Trophoblast cell (in vitro differentiated cells and primary cell): ENCODE data around the gene ATP5PF.

Source experiments
- DNase-seq, 2 donors: peaks; one replicate each; pipeline ENCODE4 v3.0.0-alpha.2; 2016
- H2AFZ ChIP-seq: 2 replicates; pipeline ENCODE4 v1.6.1; 2013; ENCODE audit warnings: low read length, moderate library complexity, mild to moderate bottlenecking; ENCODE audit not compliant: insufficient read depth, poor library complexity
- H2AK5ac ChIP-seq: 2 replicates; pipeline ENCODE4 v1.6.1; 2013; ENCODE audit warnings: mild to moderate bottlenecking, low read length
- H2BK120ac ChIP-seq: 2 replicates; pipeline ENCODE4 v1.6.1; 2013; ENCODE audit warnings: low read length, mild to moderate bottlenecking, moderate library complexity; ENCODE audit not compliant: insufficient read depth, poor library complexity
- H2BK12ac ChIP-seq: 2 replicates; pipeline ENCODE4 v1.6.1; 2013; ENCODE audit warnings: mild to moderate bottlenecking, low read length, moderate library complexity
- H2BK5ac ChIP-seq: 2 replicates; pipeline ENCODE4 v1.6.1; 2013; ENCODE audit warnings: low read length, low read depth, moderate library complexity, mild to moderate bottlenecking; ENCODE audit not compliant: poor library complexity
- H3K14ac ChIP-seq: 2 replicates; pipeline ENCODE4 v1.6.1; 2013; ENCODE audit warnings: mild to moderate bottlenecking, low read length
- H3K18ac ChIP-seq: 2 replicates; pipeline ENCODE4 v1.6.1; 2013; ENCODE audit warnings: mild to moderate bottlenecking, low read length
- H3K23ac ChIP-seq: 2 replicates; pipeline ENCODE4 v1.6.1; 2013; ENCODE audit warnings: low read length
- H3K27ac ChIP-seq: 2 replicates; pipeline ENCODE4 v1.5.1; 2013; ENCODE audit warnings: low read depth, mild to moderate bottlenecking, inconsistent platforms, low read length, moderate library complexity
- H3K27me3 ChIP-seq: 2 replicates; pipeline ENCODE4 v1.6.1; 2013; ENCODE audit warnings: inconsistent platforms, mild to moderate bottlenecking, low read length, moderate library complexity; ENCODE audit not compliant: insufficient read depth
- H3K36me3 ChIP-seq, 2 experiments: 1 replicate in 1 of 2; 2 replicates in 1 of 2; pipeline ENCODE4 v1.6.1; 2013; ENCODE audit warnings: low read length in 2 of 2, mild to moderate bottlenecking in 2 of 2, moderate library complexity in 1 of 2; ENCODE audit not compliant: insufficient read depth in 2 of 2, control insufficient read depth in 1 of 2
- H3K4ac ChIP-seq: 2 replicates; pipeline ENCODE4 v1.6.1; 2013; ENCODE audit warnings: low read depth, mild to moderate bottlenecking, low read length, moderate library complexity
- H3K4me1 ChIP-seq, 2 experiments: 1 replicate in 1 of 2; 2 replicates in 1 of 2; pipeline ENCODE4 v1.6.1; 2013; ENCODE audit warnings: low read length in 2 of 2, mild to moderate bottlenecking in 2 of 2, moderate library complexity in 1 of 2; ENCODE audit not compliant: insufficient read depth in 2 of 2, control insufficient read depth in 1 of 2
- H3K4me2 ChIP-seq: 2 replicates; pipeline ENCODE4 v1.6.1; 2013; ENCODE audit warnings: inconsistent platforms, mild to moderate bottlenecking, low read length, moderate library complexity
- H3K4me3 ChIP-seq: 2 replicates; pipeline ENCODE4 v1.5.1; 2013; ENCODE audit warnings: mild to moderate bottlenecking, low read depth, low read length, inconsistent platforms
- H3K79me1 ChIP-seq: one replicate; pipeline ENCODE4 v1.6.1; 2013; ENCODE audit warnings: low read length
- H3K79me2 ChIP-seq: 2 replicates; pipeline ENCODE4 v1.6.1; 2013; ENCODE audit warnings: low read length, mild to moderate bottlenecking; ENCODE audit not compliant: control insufficient read depth, insufficient read depth, poor library complexity
- H3K9ac ChIP-seq: 2 replicates; pipeline ENCODE4 v1.6.1; 2013; ENCODE audit warnings: mild to moderate bottlenecking, low read length
- H3K9me3 ChIP-seq: 2 replicates; pipeline ENCODE4 v1.6.1; 2013; ENCODE audit warnings: low read depth, mild to moderate bottlenecking, control low read depth, inconsistent platforms, low read length; ENCODE audit not compliant: insufficient read depth
- H4K12ac ChIP-seq: 2 replicates; pipeline ENCODE4 v1.6.1; 2013; ENCODE audit warnings: low read depth, mild to moderate bottlenecking, low read length, moderate library complexity
- H4K8ac ChIP-seq: 2 replicates; pipeline ENCODE4 v1.6.1; 2013; ENCODE audit warnings: low read depth, mild to moderate bottlenecking, low read length, moderate library complexity
- H4K91ac ChIP-seq: one replicate; pipeline ENCODE4 v1.6.1; 2013; ENCODE audit warnings: low read depth, mild to moderate bottlenecking, low read length, moderate library complexity
- WGBS: extraction: QIAGEN DNeasy Blood & Tissue Kit; methylation state at CpG from one replicate; pipeline ENCODE4 v1.1.7; 2013; ENCODE audit warnings: missing lambda C conversion rate; ENCODE audit not compliant: insufficient read length, insufficient coverage; ENCODE audit errors: extremely low coverage; 5-methylcytosine and 5-hydroxymethylcytosine counted together

Gene ATP5PF

DNA sequence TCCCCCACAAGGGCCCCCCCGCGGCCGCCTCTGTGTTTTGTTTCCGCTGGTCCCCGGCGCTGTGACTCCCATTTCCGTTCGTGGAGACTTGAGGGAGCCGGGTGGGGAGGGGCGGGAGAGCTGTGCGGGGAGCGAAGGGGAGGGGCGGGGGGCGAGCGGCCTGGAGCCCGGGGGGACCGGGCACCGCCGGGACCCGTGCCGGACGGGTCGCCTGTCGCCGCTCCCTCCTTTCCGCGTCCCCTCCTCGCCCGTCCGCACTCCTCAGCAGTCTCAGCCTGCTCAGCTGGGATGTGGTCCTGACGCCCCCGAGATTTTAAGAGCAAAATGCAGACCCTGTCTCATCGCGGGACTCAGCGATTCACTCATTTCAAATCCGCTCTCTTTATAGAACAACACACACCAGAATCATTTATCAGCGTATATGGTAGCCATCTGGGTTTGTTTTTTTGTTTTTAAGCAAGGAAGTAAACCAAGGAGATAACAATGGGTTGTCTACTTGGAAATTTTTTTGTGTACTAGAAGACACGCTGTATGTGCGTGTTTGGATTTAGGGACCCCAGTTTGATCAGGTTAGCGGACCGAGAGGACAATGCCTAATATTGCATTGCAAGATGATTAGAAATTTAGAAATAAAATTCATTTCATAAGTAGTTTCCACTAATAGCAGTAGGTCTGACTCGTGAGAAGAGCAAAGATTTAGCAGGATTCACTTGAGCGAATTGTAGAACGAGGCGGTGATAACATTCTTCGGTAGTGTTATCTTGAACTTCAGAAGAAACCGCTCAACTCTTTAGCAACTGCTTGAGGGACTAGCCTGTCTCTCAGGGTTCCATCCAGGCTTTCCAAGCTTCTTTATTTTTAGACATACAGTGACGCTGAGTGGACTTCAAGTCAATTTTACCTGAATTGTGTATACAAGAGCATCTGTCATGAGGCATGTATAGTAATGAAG is 1.2 kb upstream of the ATP5PF start:
- H3K27me3 ChIP-seq = no peaks in the 10 kb centered on the region
- peak overlapping the region; percentile 97 for H2AFZ ChIP-seq
- no peak overlapping the region for H3K23ac ChIP-seq
- peak overlapping the region; percentile 96 for H3K4me3 ChIP-seq
- peak overlapping the region; percentile 97 for H4K12ac ChIP-seq
- peaks cover 11% of the 10 kb centered on the region for H3K79me1 ChIP-seq
- no CpG with 5 or more reads among the region's 48 CpGs for WGBS
- H3K9ac ChIP-seq = peak overlapping the region; percentile 89
- peak overlapping the region; percentile 97 for H2BK120ac ChIP-seq
- H3K18ac ChIP-seq = peak overlapping the region; percentile 99
- peaks cover 15% of the 10 kb centered on the region for H3K79me2 ChIP-seq
- peaks cover 0 to 1% of the 10 kb centered on the region in 2 experiments for H3K36me3 ChIP-seq
- H4K91ac ChIP-seq = peak overlapping the region; percentile 100
- H2AK5ac ChIP-seq = no peak overlapping the region
- peak overlapping the region; percentile 98 for H2BK5ac ChIP-seq
- peak overlapping the region; percentile 3 for H3K4ac ChIP-seq
- H2BK12ac ChIP-seq = no peak overlapping the region
- H4K8ac ChIP-seq = peak overlapping the region; percentile 100
- no peaks in the 10 kb centered on the region for H3K4me1 ChIP-seq
- peak; percentile 33 to 79 for DNase-seq
- H3K27ac ChIP-seq = peak overlapping the region; percentile 94
- H3K4me2 ChIP-seq = peak overlapping the region; percentile 78
- peak overlapping the region; percentile 100 for H3K14ac ChIP-seq
- H3K9me3 ChIP-seq = no peaks in the 10 kb centered on the region

DNA sequence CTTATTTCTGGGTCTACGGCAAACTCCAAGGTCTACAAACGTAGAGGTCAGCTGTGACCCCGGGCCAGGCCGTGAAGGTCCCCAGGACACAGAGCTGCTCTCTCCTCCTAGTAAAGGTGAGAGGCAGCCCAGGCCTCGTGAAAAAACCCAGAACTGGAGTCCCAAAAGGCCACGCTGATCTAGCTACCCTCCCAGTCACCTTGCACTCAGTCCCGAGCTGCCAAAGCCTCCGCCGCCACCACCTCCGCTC is 125 bp downstream of the ATP5PF start:
- peak overlapping the region; percentile 19 for H2AFZ ChIP-seq
- H3K4ac ChIP-seq = peak overlapping the region; percentile 42
- H3K79me1 ChIP-seq = peaks cover 11% of the 10 kb centered on the region
- peaks cover 15% of the 10 kb centered on the region for H3K79me2 ChIP-seq
- no peaks in the 10 kb centered on the region for H3K4me1 ChIP-seq
- H2BK5ac ChIP-seq = peak overlapping the region; percentile 7
- peak overlapping the region; percentile 97 for H3K9ac ChIP-seq
- H2BK12ac ChIP-seq = no peak overlapping the region
- no peak overlapping the region for H3K23ac ChIP-seq
- H3K27me3 ChIP-seq = no peaks in the 10 kb centered on the region
- H4K8ac ChIP-seq = peak overlapping the region; percentile 84
- H3K9me3 ChIP-seq = no peaks in the 10 kb centered on the region
- H2AK5ac ChIP-seq = no peak overlapping the region
- H3K14ac ChIP-seq = peak overlapping the region; percentile 72
- peak overlapping the region; percentile 69 for H4K12ac ChIP-seq
- H3K4me3 ChIP-seq = peak overlapping the region; percentile 96
- H3K36me3 ChIP-seq = peaks cover 3% of the 10 kb centered on the region in 2 experiments
- H3K27ac ChIP-seq = peak overlapping the region; percentile 94
- peak overlapping the region; percentile 57 for H4K91ac ChIP-seq
- H3K4me2 ChIP-seq = peak overlapping the region; percentile 93
- H2BK120ac ChIP-seq = peak overlapping the region; percentile 37
- peak overlapping the region; percentile 76 for H3K18ac ChIP-seq
- no CpG with 5 or more reads among the region's 10 CpGs for WGBS
- no peak for DNase-seq

GRCh38 chr21:25733859-25734653 is 648 bp downstream of the ATP5PF start:
- no peak overlapping the region for H3K23ac ChIP-seq
- H4K8ac ChIP-seq = peak overlapping the region; percentile 84
- peaks cover 11% of the 10 kb centered on the region for H3K79me1 ChIP-seq
- H4K12ac ChIP-seq = peak overlapping the region; percentile 69
- H3K4me3 ChIP-seq = peak overlapping the region; percentile 96
- peak overlapping the region; percentile 57 for H4K91ac ChIP-seq
- peak overlapping the region; percentile 97 for H3K9ac ChIP-seq
- peaks cover 3% of the 10 kb centered on the region in 2 experiments for H3K36me3 ChIP-seq
- peak overlapping the region; percentile 19 for H2AFZ ChIP-seq
- peak in 1 of 2 donors; percentile 26 for DNase-seq
- H2BK120ac ChIP-seq = peak overlapping the region; percentile 37
- H3K79me2 ChIP-seq = peaks cover 15% of the 10 kb centered on the region
- no peak overlapping the region for H2AK5ac ChIP-seq
- H3K4ac ChIP-seq = peak overlapping the region; percentile 42
- peak overlapping the region; percentile 7 for H2BK5ac ChIP-seq
- no peaks in the 10 kb centered on the region for H3K4me1 ChIP-seq
- H3K27ac ChIP-seq = peak overlapping the region; percentile 94
- H3K14ac ChIP-seq = peak overlapping the region; percentile 72
- H3K18ac ChIP-seq = peak overlapping the region; percentile 76
- peak overlapping the region; percentile 93 for H3K4me2 ChIP-seq
- H3K27me3 ChIP-seq = no peaks in the 10 kb centered on the region
- H2BK12ac ChIP-seq = no peak overlapping the region
- WGBS = 100% methylated on average over 2 of the region's 30 CpGs
- H3K9me3 ChIP-seq = no peaks in the 10 kb centered on the region

GRCh38 chr21:25732091-25732760 is 2.5 kb downstream of the ATP5PF start:
- WGBS = no CpG with 5 or more reads among the region's 6 CpGs
- Histone ChIP-seq H2BK120ac (no peak overlapping the region), H3K4me1 (no peaks in the 10 kb centered on the region), H3K79me2 (peaks cover 15% of the 10 kb centered on the region), H3K4me2 (no peak overlapping the region), H3K4me3 (no peak overlapping the region), H3K27me3 (no peaks in the 10 kb centered on the region), H4K12ac (no peak overlapping the region), H3K36me3 (peaks cover 3 to 12% of the 10 kb centered on the region in 2 experiments), H3K14ac (no peak overlapping the region), H3K18ac (no peak overlapping the region), H2BK12ac (no peak overlapping the region), H4K91ac (no peak overlapping the region), H3K4ac (peak overlapping the region; percentile 72), H3K79me1 (peaks cover 11% of the 10 kb centered on the region), H4K8ac (no peak overlapping the region), H2AK5ac (no peak overlapping the region), H3K23ac (no peak overlapping the region), H3K9me3 (no peaks in the 10 kb centered on the region), H3K9ac (no peak overlapping the region), H3K27ac (no peak overlapping the region), H2AFZ (no peak overlapping the region), H2BK5ac (no peak overlapping the region)
- peak; percentile 74 to 95 for DNase-seq
